H54 (cell line): Measurements from ENCODE around the gene TPCN2.
A peak's percentile ranks its signal among the peaks of the same experiment; 100 is the strongest.

Source experiments
- DNase-seq: peaks from one replicate; pipeline ENCODE4 v3.0.0; 2011; ENCODE audit warnings: low spot score, mixed read lengths; ENCODE audit not compliant: insufficient read length
- FAIRE-seq: peaks from 3 replicates; lab custom pipeline; 2011; peaks lifted over from hg19 to GRCh38; lab: Jason Lieb, UNC
- POLR2A ChIP-seq: IDR thresholded peaks from 2 replicates; pipeline ENCODE4 v1.6.1; 2011; ENCODE audit warnings: low read depth, mild to moderate bottlenecking, low read length

The TPCN2 gene

DNA sequence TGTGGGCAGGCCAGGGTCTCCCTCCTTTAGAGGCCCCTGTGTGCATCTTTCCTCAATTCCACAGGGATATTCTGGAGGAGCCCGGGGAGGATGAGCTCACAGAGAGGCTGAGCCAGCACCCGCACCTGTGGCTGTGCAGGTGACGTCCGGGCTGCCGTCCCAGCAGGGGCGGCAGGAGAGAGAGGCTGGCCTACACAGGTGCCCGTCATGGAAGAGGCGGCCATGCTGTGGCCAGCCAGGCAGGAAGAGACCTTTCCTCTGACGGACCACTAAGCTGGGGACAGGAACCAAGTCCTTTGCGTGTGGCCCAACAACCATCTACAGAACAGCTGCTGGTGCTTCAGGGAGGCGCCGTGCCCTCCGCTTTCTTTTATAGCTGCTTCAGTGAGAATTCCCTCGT, 39.1 kb downstream of the TPCN2 start:
- FAIRE-seq (no peak), DNase-seq (no peak)
- no peak for TF ChIP-seq POLR2A

DNA sequence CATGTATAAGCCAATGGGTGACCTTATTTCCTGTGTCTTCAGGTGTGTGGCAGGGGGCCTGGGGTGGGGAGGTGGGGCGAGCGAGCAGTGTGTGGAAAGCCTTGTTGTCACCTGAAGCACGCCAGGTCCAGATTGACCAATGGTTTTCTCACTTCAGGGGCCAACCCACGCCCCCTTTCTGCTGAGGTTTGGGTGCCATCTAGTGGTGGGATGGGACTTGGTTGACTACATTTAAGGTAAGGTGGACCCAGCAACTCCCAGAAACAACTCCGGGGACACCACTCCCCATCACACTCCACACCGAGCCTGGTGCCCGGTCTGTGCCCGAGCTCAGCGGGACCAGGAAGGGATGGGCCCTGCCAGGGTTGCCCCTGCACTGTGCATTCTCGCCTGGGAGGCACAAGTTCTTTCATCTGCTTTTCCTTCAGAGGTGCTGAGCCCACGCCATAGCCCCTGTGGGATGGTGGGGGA, 40.0 kb downstream of the TPCN2 start:
- no peak for TF ChIP-seq POLR2A
- peak; percentile 91 for DNase-seq
- FAIRE-seq: no peak

DNA sequence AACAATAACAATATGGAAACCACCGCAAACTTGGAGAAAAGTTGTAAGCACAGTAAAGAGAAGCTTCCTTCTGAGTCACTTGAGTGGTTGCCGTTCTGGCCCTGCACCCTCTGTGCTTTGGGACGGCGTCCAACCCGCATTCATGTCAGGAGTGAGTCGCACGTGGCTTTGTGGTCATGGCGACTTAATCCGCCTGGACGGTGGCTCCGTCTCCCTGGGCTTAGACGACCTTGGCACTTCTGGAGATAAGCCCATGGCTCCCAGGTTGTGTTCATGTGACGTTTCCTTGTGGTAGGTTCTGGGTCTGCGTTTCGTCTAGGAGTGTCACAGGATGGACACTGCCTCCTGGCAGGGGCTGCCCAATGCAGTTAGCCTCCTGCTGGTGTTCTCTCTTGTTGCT, 40.5 kb downstream of the TPCN2 start:
- DNase-seq: peak; percentile 59
- no peak for FAIRE-seq
- TF ChIP-seq POLR2A: no peak

DNA sequence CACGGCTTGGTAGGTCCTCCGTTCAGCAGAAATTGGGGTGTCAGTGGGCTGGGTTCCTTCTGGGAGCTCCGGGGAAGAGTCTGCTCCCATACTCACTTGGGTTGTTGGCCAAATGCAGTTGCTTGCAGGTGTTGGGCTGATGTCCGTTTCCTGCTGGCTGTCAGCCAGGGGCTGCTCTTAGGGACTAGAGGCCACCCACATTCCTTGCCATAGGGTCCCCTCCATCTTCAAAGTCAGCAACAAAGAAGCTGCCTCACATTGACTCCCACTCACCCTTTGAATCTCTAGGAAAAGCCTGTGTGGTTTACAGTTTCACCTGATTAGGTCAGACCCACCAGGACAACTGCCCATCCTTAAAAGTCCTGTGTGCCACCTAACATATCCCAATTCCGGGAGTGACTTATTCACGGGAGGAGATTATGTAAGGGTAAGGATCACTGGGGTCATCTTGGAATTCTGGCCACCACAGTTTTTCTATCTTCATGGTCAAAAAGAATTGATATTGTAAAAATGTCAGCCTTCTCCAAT, 43.0 kb downstream of the TPCN2 start:
- no peak for TF ChIP-seq POLR2A
- FAIRE-seq (no peak), DNase-seq (no peak)

DNA sequence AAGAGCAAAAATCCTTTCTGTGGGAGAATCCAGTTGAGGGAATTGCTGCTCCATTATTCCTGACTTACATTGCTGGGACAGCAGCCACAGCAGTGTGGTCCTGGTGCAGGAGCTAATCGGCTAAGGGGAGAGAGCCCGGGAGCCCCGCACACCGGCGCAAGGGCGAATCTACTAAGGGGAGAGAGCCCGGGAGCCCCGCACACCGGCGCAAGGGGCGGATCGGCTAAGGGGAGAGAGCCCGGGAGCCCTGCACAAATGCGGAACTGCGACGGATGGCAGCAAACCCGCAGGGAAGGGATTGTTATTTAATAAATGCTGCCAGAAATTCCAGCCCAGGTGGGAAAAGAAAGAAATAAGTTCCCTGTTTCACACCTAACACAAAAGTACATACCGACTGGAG, 43.5 kb downstream of the TPCN2 start:
- no peak for FAIRE-seq
- TF ChIP-seq POLR2A: no peak
- no peak for DNase-seq

DNA sequence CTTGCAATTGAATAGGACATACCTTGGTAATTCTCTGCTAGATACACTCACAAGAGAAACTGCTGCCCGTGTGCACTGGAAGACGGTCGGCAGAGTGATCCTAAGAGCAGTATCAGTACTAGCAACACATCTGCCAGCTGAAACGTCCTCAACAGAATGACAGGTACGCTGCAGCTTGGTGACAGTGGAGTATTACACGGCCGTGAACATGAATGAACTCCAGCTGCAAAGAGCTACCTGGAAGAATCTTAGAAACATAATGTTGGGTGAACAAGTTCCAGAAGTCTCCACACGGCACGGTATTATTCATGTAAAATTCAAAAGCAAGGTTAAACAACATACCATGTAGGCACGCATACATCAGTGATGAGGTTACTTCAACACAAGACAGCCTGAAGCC, 44.4 kb downstream of the TPCN2 start:
- no peak for FAIRE-seq
- no peak for TF ChIP-seq POLR2A
- no peak for DNase-seq

DNA sequence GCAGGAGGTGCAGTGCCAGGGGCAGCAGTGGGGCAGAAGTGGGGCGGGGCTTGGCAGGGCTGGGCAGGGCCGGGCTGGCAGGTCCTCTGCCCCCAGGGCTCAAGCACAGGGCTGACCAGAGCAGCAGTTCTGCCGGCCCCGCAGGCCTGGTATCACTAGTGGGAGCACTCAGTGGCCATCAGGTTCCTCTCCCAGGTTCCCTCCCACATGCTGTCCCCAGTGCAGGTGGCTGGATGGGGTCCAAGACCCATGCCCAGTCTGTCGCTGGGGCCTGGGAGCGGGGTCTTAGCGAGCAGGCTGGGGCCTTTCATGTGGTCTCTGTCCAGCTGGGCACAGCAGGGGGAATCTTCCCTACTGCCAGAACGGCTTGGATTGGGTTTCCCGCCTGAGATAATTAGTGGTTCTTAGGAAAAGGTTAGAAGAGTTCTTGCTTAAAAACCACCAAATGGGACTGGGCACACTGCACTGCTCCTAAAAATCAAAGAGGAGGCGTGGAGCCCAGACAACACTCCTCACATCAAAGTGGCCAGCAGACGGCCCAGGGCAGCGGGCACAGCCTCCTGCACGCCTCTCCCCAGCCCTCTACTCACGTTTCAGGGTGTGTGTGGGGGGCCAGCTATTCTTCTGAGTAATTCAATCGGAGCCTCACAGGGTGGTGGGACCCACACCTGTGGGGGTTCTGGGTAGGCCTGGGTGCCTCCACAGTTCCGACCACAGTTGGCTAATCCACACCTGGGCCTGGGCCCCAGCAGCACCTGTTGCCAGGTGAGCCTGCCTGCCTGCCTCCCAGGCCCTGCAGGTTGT, 45.6 kb downstream of the TPCN2 start:
- no peak for FAIRE-seq
- TF ChIP-seq POLR2A: no peak
- no peak for DNase-seq

DNA sequence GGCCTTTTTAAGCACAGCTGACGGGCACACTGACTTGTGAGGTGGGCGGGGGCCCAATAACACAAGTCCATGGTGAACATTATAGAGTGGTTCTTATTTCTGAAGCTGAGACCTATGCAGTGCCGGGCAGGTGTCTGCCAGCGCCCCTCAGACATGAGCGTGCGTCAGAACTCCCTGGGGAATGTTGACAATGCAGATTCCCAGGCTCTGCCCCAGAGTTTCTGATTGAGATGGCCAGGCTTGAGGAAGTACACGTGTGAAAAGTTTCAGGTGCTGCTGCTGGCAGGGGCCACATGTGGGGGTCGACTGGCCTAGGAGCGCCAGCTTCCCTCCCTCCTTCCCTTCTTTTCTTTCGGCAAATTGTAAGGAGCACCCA, 46.2 kb downstream of the TPCN2 start:
- FAIRE-seq: no peak
- DNase-seq: no peak
- no peak for TF ChIP-seq POLR2A

DNA sequence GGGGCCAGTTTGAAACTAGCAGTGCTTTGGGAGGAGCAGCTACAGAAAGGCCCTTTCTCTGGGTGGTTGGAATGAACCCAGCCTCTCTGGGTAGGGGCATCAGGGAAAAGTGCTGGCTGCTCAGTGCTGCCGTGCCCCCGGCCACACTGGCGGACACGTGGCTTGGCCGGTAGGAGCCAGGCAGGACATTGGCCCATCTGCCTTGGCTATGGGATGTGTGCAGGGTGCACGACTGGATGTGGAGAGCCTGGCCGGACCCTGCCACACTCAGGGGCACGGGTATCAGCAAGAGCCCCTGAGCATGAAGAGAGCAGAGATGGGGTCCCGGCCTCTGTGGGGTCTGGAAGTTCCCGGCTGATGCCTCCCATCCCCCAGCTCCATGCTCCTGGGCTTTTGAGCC, 46.6 kb downstream of the TPCN2 start:
- DNase-seq (no peak), FAIRE-seq (no peak)
- TF ChIP-seq POLR2A: no peak

DNA sequence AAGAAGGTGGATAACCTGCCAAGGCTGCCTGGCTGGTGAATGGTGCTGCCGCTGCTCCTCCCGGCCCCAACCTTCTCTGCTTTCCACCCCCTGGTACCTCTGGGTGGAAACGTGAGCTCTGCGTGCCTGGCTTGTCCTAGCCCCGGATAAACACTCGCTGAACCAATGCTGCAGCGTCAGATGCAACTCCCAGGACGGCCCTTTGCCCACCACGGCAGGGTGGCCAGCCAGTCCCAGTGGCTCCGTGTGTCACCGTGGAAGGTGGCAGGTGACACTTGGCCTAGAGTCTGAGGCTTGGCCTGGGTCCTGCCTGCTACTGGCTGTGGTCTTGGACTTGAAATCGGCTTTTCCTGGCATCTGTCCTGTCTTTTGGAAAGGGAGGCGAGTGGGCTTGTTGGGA, 47.7 kb downstream of the TPCN2 start:
- DNase-seq: no peak
- TF ChIP-seq POLR2A: no peak
- FAIRE-seq: no peak

DNA sequence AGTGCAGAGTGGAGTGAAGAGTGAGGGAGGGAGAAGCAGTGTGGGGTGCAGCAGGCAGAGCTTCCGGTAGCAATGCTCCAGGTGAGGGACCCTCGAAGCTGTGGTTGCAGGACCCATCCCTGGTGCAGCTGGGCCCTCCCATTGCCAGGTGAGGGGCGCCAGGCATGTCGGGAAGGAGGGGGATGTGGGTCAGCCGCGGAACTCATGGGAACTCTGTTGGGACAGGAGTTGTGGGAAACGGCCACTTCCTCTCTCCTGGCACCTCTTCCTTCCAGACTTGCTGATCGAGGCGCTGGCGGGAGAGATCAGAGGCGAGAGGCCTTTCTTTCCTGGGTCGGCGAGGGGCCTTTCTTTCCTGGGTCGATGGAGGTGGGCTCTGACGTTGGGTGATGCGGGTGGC, 48.5 kb downstream of the TPCN2 start:
- no peak for TF ChIP-seq POLR2A
- no peak for FAIRE-seq
- no peak for DNase-seq

DNA sequence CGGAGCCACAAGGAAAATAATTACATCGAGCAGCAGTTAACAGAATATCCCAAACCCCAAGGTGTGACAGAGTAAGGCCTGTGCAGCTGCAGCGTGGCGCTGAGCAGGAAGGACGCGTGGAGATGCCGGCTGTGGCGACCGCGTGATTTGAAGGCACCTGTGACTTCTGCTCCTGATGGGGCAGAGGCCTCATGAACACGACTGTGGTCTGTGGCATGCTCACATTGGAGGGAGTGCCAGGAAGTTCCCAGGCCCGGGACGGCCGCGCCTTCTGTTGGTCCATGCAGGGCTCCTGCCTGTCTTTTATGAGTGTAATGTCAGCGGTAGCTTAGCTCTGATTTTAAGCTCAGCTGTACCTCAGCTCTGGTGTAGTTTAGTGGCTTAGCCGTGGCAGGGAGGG, 50.4 kb downstream of the TPCN2 start:
- DNase-seq (no peak), FAIRE-seq (no peak)
- no peak for TF ChIP-seq POLR2A

DNA sequence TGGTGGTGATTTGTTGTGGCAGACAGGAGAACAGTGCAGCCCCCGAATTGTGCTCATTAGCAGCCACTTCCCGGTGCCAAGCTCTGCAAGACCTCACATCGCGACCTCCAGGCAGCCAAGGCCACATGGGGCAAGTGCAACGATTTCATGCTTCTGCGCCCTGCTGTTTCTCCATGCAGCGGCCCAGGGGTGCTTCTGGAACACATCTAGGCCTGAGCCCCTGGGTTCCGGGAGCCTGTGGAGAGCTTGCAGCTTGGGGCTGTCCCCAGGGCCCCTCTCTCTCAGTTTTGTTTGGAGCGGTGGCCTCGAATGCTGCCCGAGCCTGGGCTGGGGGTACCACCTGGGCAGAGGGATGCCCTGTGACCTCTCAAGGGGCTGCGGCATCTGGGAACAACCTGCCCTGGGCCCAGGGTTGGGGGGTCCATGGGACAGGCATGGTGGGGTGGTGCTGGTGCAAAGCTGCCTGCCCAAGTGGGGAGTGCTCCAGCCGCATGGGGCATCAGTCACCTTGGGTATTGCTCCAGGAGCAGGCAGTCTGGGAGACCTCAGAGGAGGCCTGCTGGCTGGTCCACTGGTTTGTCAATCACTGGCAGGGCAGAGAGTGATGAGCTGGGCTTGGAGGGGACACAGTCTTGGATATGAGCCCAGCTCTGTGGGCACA, 51.9 kb downstream of the TPCN2 start:
- no peak for TF ChIP-seq POLR2A
- no peak for FAIRE-seq

DNA sequence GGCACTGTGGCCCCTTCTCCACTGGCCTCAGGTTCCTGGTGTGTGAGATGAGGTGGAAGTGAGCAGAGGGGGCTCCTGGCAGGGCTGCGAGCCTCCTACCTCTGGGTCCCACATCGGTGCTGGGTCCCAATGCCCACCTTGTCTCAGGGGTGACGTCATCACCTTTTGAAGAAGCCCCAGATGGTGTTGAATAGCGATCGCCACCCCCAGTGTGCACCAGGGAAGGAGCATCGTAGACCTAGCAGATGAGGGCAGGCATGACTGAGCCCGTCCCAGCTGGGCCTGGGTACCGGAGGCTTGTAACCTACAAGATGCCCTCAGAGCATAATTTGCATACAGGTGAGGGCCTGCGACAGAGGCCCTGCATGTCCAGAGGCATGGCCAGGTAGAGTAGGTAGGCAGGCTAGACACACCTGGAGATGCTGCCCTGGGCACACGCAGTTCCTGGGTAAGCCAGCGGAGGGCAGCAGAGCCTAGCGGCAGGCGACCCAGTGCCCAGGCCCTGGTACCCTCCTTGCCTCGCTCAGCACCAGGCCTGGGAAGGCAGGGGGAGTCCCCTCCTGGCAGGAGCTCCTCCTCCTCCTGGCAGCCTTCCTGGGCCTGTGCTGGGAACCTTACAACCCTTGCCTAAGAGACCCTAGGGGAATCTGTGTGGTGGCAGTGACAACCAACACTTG, 52.5 kb downstream of the TPCN2 start:
- peak; percentile 96 for DNase-seq
- no peak for FAIRE-seq
- no peak for TF ChIP-seq POLR2A

More for the DNA sequence above, 51.9 kb downstream of the TPCN2 start:
- DNase-seq: no peak
